OCI-LY3 (cell line): ENCODE data around the gene NELL1.

ENCODE experiments used
- H2AFZ ChIP-seq: fragments of 200-600, 300-600 bp; shearing (Covaris generic); 2 replicates; pipeline ENCODE4 v1.6.0; 2014; ENCODE audit warnings: antibody characterized with exemption, low read depth, low read length
- H3K27ac ChIP-seq: fragments of 200-600, 300-600 bp; sonication (generic); 2 replicates; pipeline ENCODE4 v1.5.1; 2014; ENCODE audit warnings: mild to moderate bottlenecking, low read length, moderate library complexity, mixed read lengths
- H3K27me3 ChIP-seq: fragments of 200-600, 300-600 bp; sonication (generic); 2 replicates; pipeline ENCODE4 v1.6.1; 2014; ENCODE audit warnings: low read depth, low read length, mixed read lengths
- H3K36me3 ChIP-seq: fragments of 200-600, 300-600 bp; sonication (generic); replicated peaks from 2 replicates; pipeline ENCODE3; 2014; ENCODE audit warnings: low read depth, low read length, mixed read lengths
- H3K4me1 ChIP-seq: fragments of 300-600, 200-600 bp; sonication (generic); 2 replicates; pipeline ENCODE4 v1.6.1; 2014; ENCODE audit warnings: low read length, mixed read lengths
- H3K4me2 ChIP-seq: fragments of 200-600, 300-600 bp; sonication (generic); 2 replicates; pipeline ENCODE4 v1.6.1; 2014; ENCODE audit warnings: low read length, mixed read lengths
- H3K4me3 ChIP-seq: fragments of 300-600, 200-600 bp; sonication (generic); 2 replicates; pipeline ENCODE4 v1.5.1; 2014; ENCODE audit warnings: antibody characterized with exemption, mild to moderate bottlenecking, low read length, moderate library complexity
- H3K79me2 ChIP-seq: fragments of 300-600, 200-600 bp; shearing (Covaris generic); 2 replicates; pipeline ENCODE4 v1.6.1; 2014; ENCODE audit warnings: mild to moderate bottlenecking, low read length, mixed read lengths
- H3K9ac ChIP-seq: fragments of 300-600, 200-600 bp; shearing (Covaris generic); 2 replicates; pipeline ENCODE4 v1.6.0; 2014; ENCODE audit warnings: mild to moderate bottlenecking, low read length, moderate library complexity
- H3K9me3 ChIP-seq: fragments of 200-600, 300-600 bp; shearing (Covaris generic); 2 replicates; pipeline ENCODE4 v1.6.1; 2014; ENCODE audit warnings: low read length, mixed read lengths; ENCODE audit not compliant: insufficient read depth
- H4K20me1 ChIP-seq: fragments of 200-600, 300-600 bp; sonication (generic); 2 replicates; pipeline ENCODE4 v1.6.1; 2016; ENCODE audit warnings: low read length, mixed read lengths; ENCODE audit not compliant: insufficient read depth
- CTCF ChIP-seq: fragments of 200-600, 300-600 bp; sonication (generic); IDR thresholded peaks from 2 replicates; pipeline ENCODE4 v1.5.1; 2014; ENCODE audit warnings: antibody characterized with exemption, low read length, low read depth
- EZH2phosphoT487 ChIP-seq: fragments of 200-600 bp; shearing (Covaris generic); IDR thresholded peaks from 2 replicates; pipeline ENCODE4 v1.6.1; 2018; ENCODE audit warnings: antibody characterized with exemption, mixed run types, low read depth

NELL1 gene

DNA sequence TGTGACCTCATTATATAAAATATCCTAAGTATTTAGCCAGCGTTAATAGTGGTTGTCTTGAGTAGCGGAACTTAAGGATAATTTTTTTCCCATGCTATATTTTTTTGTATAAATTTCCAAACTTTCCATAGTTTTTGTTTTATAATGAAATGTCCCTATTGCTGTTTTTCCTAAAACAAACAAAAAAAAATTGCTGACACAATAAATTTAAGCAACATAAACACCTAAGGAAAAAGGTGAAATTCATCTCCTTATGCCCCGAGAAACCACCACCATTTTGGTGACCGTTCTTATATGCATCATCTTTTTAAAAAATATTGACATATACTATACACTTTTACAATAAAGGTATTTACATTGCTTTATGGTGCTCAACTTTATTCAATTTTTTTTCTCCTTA, 814.7 kb downstream of the NELL1 start:
- TF ChIP-seq CTCF (no peak), EZH2phosphoT487 (no peak)
- H3K36me3 ChIP-seq, result no peaks in the 10 kb centered on the region
- H3K4me2 ChIP-seq, result no peak overlapping the region
- H2AFZ ChIP-seq, result no peak overlapping the region
- no peaks in the 10 kb centered on the region for H3K79me2 ChIP-seq
- peaks cover 24% of the 10 kb centered on the region for H3K4me1 ChIP-seq
- no peaks in the 10 kb centered on the region for H3K27me3 ChIP-seq
- H4K20me1 ChIP-seq, result no peaks in the 10 kb centered on the region
- H3K27ac ChIP-seq, result no peak overlapping the region
- no peak overlapping the region for H3K9ac ChIP-seq
- H3K9me3 ChIP-seq, result no peaks in the 10 kb centered on the region
- no peak overlapping the region for H3K4me3 ChIP-seq

DNA sequence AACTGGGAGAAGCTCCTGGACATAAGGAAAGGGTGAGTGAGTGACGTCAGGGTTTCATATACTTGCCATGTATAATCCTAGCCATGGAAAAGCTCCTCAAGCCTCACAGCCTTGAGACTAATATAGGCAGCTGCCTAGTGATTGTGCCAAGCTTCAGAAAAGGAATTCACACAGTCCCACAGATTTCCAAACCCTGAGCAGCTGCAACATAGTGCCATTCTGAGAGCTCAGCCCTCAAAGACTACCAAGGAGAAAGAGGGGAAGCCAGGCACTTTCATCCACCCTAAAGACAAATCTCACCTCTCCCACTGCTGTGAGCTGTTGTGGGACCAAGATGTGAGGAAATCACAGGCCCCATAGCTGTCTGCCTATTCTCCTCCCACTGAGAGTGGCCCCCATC, 815.6 kb downstream of the NELL1 start:
- H3K36me3 ChIP-seq, result no peaks in the 10 kb centered on the region
- H3K9ac ChIP-seq, result no peak overlapping the region
- H3K9me3 ChIP-seq, result peaks cover 5% of the 10 kb centered on the region; the same call in 1 of the 2 replicates
- H4K20me1 ChIP-seq, result no peaks in the 10 kb centered on the region
- peaks cover 14% of the 10 kb centered on the region for H3K4me1 ChIP-seq
- TF ChIP-seq CTCF (no peak), EZH2phosphoT487 (no peak)
- H3K4me3 ChIP-seq, result no peak overlapping the region
- no peaks in the 10 kb centered on the region for H3K79me2 ChIP-seq
- H3K27me3 ChIP-seq, result no peaks in the 10 kb centered on the region
- no peak overlapping the region for H3K27ac ChIP-seq
- H3K4me2 ChIP-seq, result no peak overlapping the region
- H2AFZ ChIP-seq, result no peak overlapping the region

DNA sequence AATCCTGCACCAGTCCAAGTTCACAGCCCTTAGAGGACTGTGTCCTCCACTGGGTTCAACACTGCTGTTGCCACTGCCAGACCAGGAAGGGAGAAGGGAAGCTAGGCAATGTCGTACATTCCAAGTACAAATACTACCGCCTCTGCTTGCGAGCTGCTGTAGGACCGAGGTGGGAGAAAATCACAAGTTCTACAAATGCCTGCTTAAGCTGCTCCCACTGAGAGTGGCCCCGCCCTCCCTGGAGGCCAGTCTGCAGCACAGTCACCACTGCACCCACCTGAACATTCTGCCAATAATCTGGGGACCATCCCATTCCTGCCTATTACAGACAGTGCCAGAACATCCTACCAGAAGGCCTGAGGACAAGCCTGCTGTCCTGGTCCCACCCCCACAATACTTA, 816.0 kb downstream of the NELL1 start:
- H3K36me3 ChIP-seq, result no peaks in the 10 kb centered on the region
- H3K4me1 ChIP-seq, result peaks cover 10% of the 10 kb centered on the region
- H2AFZ ChIP-seq, result no peak overlapping the region
- no peak overlapping the region for H3K27ac ChIP-seq
- no peak overlapping the region for H3K9ac ChIP-seq
- no peaks in the 10 kb centered on the region for H3K79me2 ChIP-seq
- no peak overlapping the region for H3K4me3 ChIP-seq
- no peaks in the 10 kb centered on the region for H3K27me3 ChIP-seq
- TF ChIP-seq CTCF (no peak), EZH2phosphoT487 (no peak)
- H3K4me2 ChIP-seq, result no peak overlapping the region
- peaks cover 7% of the 10 kb centered on the region; the same call in 1 of the 2 replicates for H3K9me3 ChIP-seq
- no peaks in the 10 kb centered on the region for H4K20me1 ChIP-seq

DNA sequence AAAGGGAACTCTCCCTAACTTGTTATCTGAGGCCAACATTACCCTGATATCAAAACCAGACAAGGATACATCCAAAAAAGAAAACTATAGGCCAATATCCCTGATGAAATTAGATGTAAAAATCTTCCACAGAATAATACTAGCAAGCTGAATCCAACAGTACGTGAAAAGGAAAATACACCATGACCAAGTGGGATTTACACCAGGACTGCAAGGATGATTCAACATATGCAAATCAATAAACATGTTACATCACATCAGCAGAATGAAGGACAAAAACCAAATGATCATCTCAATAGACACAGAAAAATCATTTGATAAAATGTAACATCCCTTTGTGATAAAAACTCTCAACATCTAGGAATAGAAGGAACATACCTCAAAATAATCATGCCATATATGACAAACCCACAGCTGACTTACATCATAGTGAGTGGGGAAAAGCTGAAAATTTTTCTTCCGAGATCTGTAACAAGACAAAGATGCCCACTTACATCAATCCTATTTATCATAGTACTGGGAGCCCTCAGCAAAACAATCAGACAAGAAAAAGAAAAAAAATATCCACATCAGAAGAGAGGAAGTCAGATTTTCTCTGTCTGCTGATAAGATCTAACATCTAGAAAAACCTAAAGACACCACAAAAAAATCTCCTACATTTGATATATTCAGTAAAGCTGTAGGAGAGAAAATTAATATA, 820.2 kb downstream of the NELL1 start:
- Histone ChIP-seq H3K4me1 (peaks cover 6% of the 10 kb centered on the region), H3K27ac (no peak overlapping the region), H3K4me3 (no peak overlapping the region), H3K79me2 (no peaks in the 10 kb centered on the region), H3K36me3 (no peaks in the 10 kb centered on the region), H3K4me2 (no peak overlapping the region), H4K20me1 (no peaks in the 10 kb centered on the region), H2AFZ (no peak overlapping the region), H3K27me3 (no peaks in the 10 kb centered on the region), H3K9me3 (peaks cover 11% of the 10 kb centered on the region; the same call in 1 of the 2 replicates), H3K9ac (no peak overlapping the region)
- TF ChIP-seq CTCF (no peak), EZH2phosphoT487 (no peak)
